ENCODE results near the gene SRSF3. TPM values are rescaled to one million over a fixed set of nuclear protein-coding genes. Genes with fewer than 3 reads are reported as not detected.

Gene SRSF3
- total and polyA plus RNA-seq, 9 of the 15 experiments (the other 6 are each of a cell fraction or from before 2014, with no cell fraction given), result 337 to 1,200 (median 518) TPM

DNA sequence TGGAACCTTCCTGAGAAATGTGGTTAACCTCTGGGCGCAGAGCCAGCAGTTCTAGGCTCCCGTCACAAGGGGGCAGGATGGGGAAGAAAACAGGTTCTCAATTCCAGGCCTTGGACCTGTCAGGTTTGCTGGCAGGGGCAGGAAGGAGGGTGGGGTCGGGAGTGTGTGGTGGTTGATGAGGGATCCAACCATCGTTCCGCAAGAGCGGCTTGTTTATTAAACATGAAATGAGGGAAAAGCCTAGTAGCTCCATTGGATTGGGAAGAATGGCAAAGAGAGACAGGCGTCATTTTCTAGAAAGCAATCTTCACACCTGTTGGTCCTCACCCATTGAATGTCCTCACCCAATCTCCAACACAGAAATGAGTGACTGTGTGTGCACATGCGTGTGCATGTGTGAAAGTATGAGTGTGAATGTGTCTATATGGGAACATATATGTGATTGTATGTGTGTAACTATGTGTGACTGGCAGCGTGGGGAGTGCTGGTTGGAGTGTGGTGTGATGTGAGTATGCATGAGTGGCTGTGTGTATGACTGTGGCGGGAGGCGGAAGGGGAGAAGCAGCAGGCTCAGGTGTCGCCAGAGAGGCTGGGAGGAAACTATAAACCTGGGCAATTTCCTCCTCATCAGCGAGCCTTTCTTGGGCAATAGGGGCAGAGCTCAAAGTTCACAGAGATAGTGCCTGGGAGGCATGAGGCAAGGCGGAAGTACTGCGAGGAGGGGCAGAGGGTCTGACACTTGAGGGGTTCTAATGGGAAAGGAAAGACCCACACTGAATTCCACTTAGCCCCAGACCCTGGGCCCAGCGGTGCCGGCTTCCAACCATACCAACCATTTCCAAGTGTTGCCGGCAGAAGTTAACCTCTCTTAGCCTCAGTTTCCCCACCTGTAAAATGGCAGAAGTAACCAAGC is 29.6 kb downstream of the SRSF3 start (continued):
- TF ChIP-seq ZNF76 (CRISPR knock-in tag; IDR thresholded peaks at IDR 0.05; ENCODE audit: borderline replicate concordance) (no peak), CC2D1A (IDR thresholded peaks at IDR 0.05) (peak; percentile 72), HNRNPUL1 (IDR thresholded peaks at IDR 0.05; ENCODE audit: low read length) (no peak), HLTF (IDR thresholded peaks at IDR 0.05) (no peak), ZNF431 (CRISPR knock-in tag; IDR thresholded peaks at IDR 0.05) (no peak), FUS (optimal IDR thresholded peaks at IDR 0.05; ENCODE audit: low read depth, low read length) (no peak), ZSCAN32 (CRISPR knock-in tag; IDR thresholded peaks at IDR 0.05) (no peak), ZNF583 (CRISPR knock-in tag; IDR thresholded peaks at IDR 0.05) (no peak), ZBTB1 (CRISPR knock-in tag; IDR thresholded peaks at IDR 0.05; ENCODE audit: borderline replicate concordance, low read depth) (no peak), ZNF232 (CRISPR knock-in tag; IDR thresholded peaks at IDR 0.05) (no peak), SAFB2 (IDR thresholded peaks at IDR 0.05; ENCODE audit: borderline replicate concordance, low read depth, low read length, severe bottlenecking) (no peak), ZNF121 (CRISPR knock-in tag; conservative IDR thresholded peaks at IDR 0.05) (no peak), XRCC3 (IDR thresholded peaks at IDR 0.05) (no peak), RAD51 (IDR thresholded peaks at IDR 0.05; ENCODE audit: borderline replicate concordance, low read depth) (no peak), ZNF143 (CRISPR knock-in tag; IDR thresholded peaks at IDR 0.05) (no peak), ZFPM2 (CRISPR knock-in tag; IDR thresholded peaks at IDR 0.05) (no peak), KLF10 (CRISPR knock-in tag; IDR thresholded peaks at IDR 0.05) (no peak), BHLHE40 (IDR thresholded peaks at IDR 0.05; ENCODE audit: low read length) (no peak), NRF1 (conservative IDR thresholded peaks at IDR 0.05 in 1 of 2, IDR thresholded peaks at IDR 0.05 in 1 of 2) (0 out of 4 replicates have a peak, but pooled peaks of 1 of the 2 experiments have one; percentile 14)
- TF ChIP-seq, protein P1, sequence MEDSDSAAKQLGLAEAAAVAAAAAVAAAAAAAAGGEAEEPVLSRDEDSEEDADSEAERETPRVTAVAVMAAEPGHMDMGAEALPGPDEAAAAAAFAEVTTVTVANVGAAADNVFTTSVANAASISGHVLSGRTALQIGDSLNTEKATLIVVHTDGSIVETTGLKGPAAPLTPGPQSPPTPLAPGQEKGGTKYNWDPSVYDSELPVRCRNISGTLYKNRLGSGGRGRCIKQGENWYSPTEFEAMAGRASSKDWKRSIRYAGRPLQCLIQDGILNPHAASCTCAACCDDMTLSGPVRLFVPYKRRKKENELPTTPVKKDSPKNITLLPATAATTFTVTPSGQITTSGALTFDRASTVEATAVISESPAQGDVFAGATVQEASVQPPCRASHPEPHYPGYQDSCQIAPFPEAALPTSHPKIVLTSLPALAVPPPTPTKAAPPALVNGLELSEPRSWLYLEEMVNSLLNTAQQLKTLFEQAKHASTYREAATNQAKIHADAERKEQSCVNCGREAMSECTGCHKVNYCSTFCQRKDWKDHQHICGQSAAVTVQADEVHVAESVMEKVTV (CRISPR knock-in tag; IDR thresholded peaks at IDR 0.05), result peak; percentile 91
- TF ChIP-seq, protein P2, sequence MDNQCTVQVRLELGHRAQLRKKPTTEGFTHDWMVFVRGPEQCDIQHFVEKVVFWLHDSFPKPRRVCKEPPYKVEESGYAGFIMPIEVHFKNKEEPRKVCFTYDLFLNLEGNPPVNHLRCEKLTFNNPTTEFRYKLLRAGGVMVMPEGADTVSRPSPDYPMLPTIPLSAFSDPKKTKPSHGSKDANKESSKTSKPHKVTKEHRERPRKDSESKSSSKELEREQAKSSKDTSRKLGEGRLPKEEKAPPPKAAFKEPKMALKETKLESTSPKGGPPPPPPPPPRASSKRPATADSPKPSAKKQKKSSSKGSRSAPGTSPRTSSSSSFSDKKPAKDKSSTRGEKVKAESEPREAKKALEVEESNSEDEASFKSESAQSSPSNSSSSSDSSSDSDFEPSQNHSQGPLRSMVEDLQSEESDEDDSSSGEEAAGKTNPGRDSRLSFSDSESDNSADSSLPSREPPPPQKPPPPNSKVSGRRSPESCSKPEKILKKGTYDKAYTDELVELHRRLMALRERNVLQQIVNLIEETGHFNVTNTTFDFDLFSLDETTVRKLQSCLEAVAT (IDR thresholded peaks at IDR 0.05), result no peak
- TF ChIP-seq, protein P3, sequence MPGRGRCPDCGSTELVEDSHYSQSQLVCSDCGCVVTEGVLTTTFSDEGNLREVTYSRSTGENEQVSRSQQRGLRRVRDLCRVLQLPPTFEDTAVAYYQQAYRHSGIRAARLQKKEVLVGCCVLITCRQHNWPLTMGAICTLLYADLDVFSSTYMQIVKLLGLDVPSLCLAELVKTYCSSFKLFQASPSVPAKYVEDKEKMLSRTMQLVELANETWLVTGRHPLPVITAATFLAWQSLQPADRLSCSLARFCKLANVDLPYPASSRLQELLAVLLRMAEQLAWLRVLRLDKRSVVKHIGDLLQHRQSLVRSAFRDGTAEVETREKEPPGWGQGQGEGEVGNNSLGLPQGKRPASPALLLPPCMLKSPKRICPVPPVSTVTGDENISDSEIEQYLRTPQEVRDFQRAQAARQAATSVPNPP (IDR thresholded peaks at IDR 0.05; ENCODE audit: borderline replicate concordance, insufficient read depth, insufficient read length), result no peak
- TF ChIP-seq, protein P4, sequence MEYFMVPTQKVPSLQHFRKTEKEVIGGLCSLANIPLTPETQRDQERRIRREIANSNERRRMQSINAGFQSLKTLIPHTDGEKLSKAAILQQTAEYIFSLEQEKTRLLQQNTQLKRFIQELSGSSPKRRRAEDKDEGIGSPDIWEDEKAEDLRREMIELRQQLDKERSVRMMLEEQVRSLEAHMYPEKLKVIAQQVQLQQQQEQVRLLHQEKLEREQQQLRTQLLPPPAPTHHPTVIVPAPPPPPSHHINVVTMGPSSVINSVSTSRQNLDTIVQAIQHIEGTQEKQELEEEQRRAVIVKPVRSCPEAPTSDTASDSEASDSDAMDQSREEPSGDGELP (CRISPR knock-in tag; IDR thresholded peaks at IDR 0.05; ENCODE audit: borderline replicate concordance), result peak; percentile 67; the same call in 1 of the 2 replicates
- TF ChIP-seq, protein P5, sequence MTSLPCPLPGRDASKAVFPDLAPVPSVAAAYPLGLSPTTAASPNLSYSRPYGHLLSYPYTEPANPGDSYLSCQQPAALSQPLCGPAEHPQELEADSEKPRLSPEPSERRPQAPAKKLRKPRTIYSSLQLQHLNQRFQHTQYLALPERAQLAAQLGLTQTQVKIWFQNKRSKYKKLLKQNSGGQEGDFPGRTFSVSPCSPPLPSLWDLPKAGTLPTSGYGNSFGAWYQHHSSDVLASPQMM (CRISPR knock-in tag; IDR thresholded peaks at IDR 0.05), result no peak
